OCI-LY3 (cell line): ENCODE results near the gene URB2.

Experiments
- CTCF ChIP-seq: fragments of 200-600, 300-600 bp; sonication (generic); IDR thresholded peaks from 2 replicates; pipeline ENCODE4 v1.5.1; 2014; ENCODE audit warnings: antibody characterized with exemption, low read length, low read depth
- EZH2phosphoT487 ChIP-seq: fragments of 200-600 bp; shearing (Covaris generic); IDR thresholded peaks from 2 replicates; pipeline ENCODE4 v1.6.1; 2018; ENCODE audit warnings: antibody characterized with exemption, mixed run types, low read depth

GRCh38 chr1:229642376-229642775, 16.3 kb downstream of the URB2 start:
- TF ChIP-seq CTCF (no peak), EZH2phosphoT487 (no peak)
